SK-N-SH (cell line): ENCODE results near the gene MALL.
"Not testable (repeated sequence)": the region's sequence is repeated elsewhere in the genome, so short reads cannot be mapped to it uniquely, and the experiment has no call there.

ENCODE experiments used
- TF ChIP-seq, protein P1 (sequence below): fragments of 200-600 bp; sonication (generic); IDR thresholded peaks from 2 replicates; pipeline ENCODE4 v1.6.1; 2017; ENCODE audit warnings: antibody characterized with exemption, mild to moderate bottlenecking, moderate library complexity
- TF ChIP-seq, protein P2 (sequence below): IDR thresholded peaks from 2 replicates; pipeline ENCODE4 v1.6.1; 2012; ENCODE audit warnings: mild to moderate bottlenecking, low read depth, low read length, moderate library complexity

DNA sequence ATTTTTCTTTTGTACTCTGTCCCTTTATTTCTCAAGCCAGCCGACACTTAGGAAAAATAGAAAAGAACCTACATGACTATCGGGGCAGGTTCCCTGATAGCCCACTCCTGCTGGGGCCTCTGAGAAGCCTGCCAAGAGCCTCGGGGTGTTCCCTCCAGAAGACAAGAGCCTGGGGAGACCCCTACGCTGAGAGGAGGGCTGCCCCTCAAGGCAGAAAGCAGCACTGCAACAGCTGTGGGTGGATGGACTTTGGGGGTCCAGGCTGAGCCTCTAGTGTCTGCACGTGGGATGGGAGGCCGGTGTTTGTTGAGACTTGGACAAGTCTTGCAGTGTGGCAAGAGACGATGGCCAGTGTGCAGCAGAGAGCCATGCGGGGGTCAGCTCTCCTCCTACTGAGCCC is 32.5 kb downstream of the MALL start:
- TF ChIP-seq, protein P1, sequence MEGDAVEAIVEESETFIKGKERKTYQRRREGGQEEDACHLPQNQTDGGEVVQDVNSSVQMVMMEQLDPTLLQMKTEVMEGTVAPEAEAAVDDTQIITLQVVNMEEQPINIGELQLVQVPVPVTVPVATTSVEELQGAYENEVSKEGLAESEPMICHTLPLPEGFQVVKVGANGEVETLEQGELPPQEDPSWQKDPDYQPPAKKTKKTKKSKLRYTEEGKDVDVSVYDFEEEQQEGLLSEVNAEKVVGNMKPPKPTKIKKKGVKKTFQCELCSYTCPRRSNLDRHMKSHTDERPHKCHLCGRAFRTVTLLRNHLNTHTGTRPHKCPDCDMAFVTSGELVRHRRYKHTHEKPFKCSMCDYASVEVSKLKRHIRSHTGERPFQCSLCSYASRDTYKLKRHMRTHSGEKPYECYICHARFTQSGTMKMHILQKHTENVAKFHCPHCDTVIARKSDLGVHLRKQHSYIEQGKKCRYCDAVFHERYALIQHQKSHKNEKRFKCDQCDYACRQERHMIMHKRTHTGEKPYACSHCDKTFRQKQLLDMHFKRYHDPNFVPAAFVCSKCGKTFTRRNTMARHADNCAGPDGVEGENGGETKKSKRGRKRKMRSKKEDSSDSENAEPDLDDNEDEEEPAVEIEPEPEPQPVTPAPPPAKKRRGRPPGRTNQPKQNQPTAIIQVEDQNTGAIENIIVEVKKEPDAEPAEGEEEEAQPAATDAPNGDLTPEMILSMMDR = not testable (repeated sequence)
- TF ChIP-seq, protein P2, sequence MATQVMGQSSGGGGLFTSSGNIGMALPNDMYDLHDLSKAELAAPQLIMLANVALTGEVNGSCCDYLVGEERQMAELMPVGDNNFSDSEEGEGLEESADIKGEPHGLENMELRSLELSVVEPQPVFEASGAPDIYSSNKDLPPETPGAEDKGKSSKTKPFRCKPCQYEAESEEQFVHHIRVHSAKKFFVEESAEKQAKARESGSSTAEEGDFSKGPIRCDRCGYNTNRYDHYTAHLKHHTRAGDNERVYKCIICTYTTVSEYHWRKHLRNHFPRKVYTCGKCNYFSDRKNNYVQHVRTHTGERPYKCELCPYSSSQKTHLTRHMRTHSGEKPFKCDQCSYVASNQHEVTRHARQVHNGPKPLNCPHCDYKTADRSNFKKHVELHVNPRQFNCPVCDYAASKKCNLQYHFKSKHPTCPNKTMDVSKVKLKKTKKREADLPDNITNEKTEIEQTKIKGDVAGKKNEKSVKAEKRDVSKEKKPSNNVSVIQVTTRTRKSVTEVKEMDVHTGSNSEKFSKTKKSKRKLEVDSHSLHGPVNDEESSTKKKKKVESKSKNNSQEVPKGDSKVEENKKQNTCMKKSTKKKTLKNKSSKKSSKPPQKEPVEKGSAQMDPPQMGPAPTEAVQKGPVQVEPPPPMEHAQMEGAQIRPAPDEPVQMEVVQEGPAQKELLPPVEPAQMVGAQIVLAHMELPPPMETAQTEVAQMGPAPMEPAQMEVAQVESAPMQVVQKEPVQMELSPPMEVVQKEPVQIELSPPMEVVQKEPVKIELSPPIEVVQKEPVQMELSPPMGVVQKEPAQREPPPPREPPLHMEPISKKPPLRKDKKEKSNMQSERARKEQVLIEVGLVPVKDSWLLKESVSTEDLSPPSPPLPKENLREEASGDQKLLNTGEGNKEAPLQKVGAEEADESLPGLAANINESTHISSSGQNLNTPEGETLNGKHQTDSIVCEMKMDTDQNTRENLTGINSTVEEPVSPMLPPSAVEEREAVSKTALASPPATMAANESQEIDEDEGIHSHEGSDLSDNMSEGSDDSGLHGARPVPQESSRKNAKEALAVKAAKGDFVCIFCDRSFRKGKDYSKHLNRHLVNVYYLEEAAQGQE = not testable (repeated sequence)
